Neural progenitor cell (in vitro differentiated cells): ENCODE measurements around the gene CNGA1. TPM values are rescaled to one million over a fixed set of nuclear protein-coding genes. Genes with fewer than 3 reads are reported as not detected.
"Not testable (repeated sequence)": the region's sequence is repeated elsewhere in the genome, so short reads cannot be mapped to it uniquely, and the experiment has no call there.

Experiments
- DNase-seq: peaks from one replicate; pipeline ENCODE4 v3.0.0-alpha.2; 2016; ENCODE audit warnings: low spot score
- H2AFZ ChIP-seq: fragments of 200-600 bp; sonication (generic); replicated peaks from 2 replicates; pipeline ENCODE4 v1.6.1; 2016; ENCODE audit warnings: antibody characterized with exemption
- H3F3A ChIP-seq: fragments of 200-600 bp; sonication (generic); 2 replicates; pipeline ENCODE4 v1.6.1; 2016; ENCODE audit warnings: antibody characterized with exemption, low read depth
- H3K27ac ChIP-seq: fragments of 200-600 bp; sonication (generic); 2 replicates; pipeline ENCODE4 v1.5.1; 2016; ENCODE audit warnings: mild to moderate bottlenecking
- H3K27me3 ChIP-seq: fragments of 200-600 bp; sonication (generic); 2 replicates; pipeline ENCODE4 v1.6.1; 2016; ENCODE audit warnings: mild to moderate bottlenecking, moderate library complexity
- H3K36me3 ChIP-seq: fragments of 200-600 bp; sonication (generic); 2 replicates; pipeline ENCODE4 v1.5.1; 2016
- H3K4me1 ChIP-seq: fragments of 200-600 bp; sonication (generic); 2 replicates; pipeline ENCODE4 v1.6.1; 2016; ENCODE audit warnings: mixed run types
- H3K4me2 ChIP-seq: fragments of 200-600 bp; sonication (generic); 2 replicates; pipeline ENCODE4 v1.6.1; 2016
- H3K4me3 ChIP-seq: fragments of 200-600 bp; sonication (generic); 2 replicates; pipeline ENCODE4 v1.5.1; 2016
- H3K79me2 ChIP-seq: fragments of 200-600 bp; sonication (generic); 2 replicates; pipeline ENCODE4 v1.6.1; 2016; ENCODE audit warnings: low read depth
- H3K9ac ChIP-seq: fragments of 200-600 bp; sonication (generic); 2 replicates; pipeline ENCODE4 v1.6.1; 2016
- H3K9me3 ChIP-seq: fragments of 200-600 bp; sonication (generic); 2 replicates; pipeline ENCODE4 v1.5.1; 2016; ENCODE audit warnings: low read depth
- H4K20me1 ChIP-seq: fragments of 200-600 bp; sonication (generic); 2 replicates; pipeline ENCODE4 v1.6.1; 2016; ENCODE audit warnings: low read depth
- H3K27ac Mint-ChIP-seq: 3 replicates; pipeline ENCODE4 v1.8.0; 2021; ENCODE audit warnings: mixed read lengths
- H3K27me3 Mint-ChIP-seq: 2 replicates; pipeline ENCODE4 v1.8.0; 2022; ENCODE audit warnings: low read depth, mild to moderate bottlenecking, inconsistent platforms, moderate library complexity, mixed read lengths; ENCODE audit not compliant: insufficient read depth
- H3K36me3 Mint-ChIP-seq: 3 replicates; pipeline ENCODE4 v1.8.0; 2021; ENCODE audit warnings: mixed read lengths
- H3K4me1 Mint-ChIP-seq: 3 replicates; pipeline ENCODE4 v1.8.0; 2021; ENCODE audit warnings: mixed read lengths
- H3K4me3 Mint-ChIP-seq: 3 replicates; pipeline ENCODE4 v1.8.0; 2021; ENCODE audit warnings: mild to moderate bottlenecking, moderate library complexity, mixed read lengths
- H3K9me3 Mint-ChIP-seq: 3 replicates; pipeline ENCODE4 v1.8.0; 2020; ENCODE audit warnings: mixed read lengths
- CTCF ChIP-seq: fragments of 200-600 bp; sonication (generic); IDR thresholded peaks from 2 replicates; pipeline ENCODE4 v1.5.1; 2017; ENCODE audit warnings: antibody characterized with exemption, mild to moderate bottlenecking
- EZH2 ChIP-seq: fragments of 200-600 bp; sonication (generic); IDR thresholded peaks from 2 replicates; pipeline ENCODE4 v1.6.1; 2017; ENCODE audit warnings: antibody characterized with exemption, mild to moderate bottlenecking, moderate library complexity
- EZH2phosphoT487 ChIP-seq: fragments of 200-600 bp; sonication (generic); IDR thresholded peaks from 2 replicates; pipeline ENCODE4 v1.6.1; 2017; ENCODE audit warnings: antibody characterized with exemption
- total RNA-seq: library from RNA; depleted of rRNA; stranded (reverse); fragments of >200 nt; gene quantifications from 2 replicates; pipeline ENCODE4 v1.2.3, GENCODE V29; 2015; ENCODE audit warnings: low replicate concordance

CNGA1 gene
- total RNA-seq, 1 donor from 2014 or later, result 0.37 TPM

GRCh38 chr4:48012824-48013223, 3.7 kb downstream of the CNGA1 start:
- no peak overlapping the region for H3K27ac Mint-ChIP-seq
- Histone ChIP-seq H2AFZ (no peak overlapping the region), H3K79me2 (no peaks in the 10 kb centered on the region), H3K4me1 (no peaks in the 10 kb centered on the region), H3K27me3 (peaks cover 11% of the 10 kb centered on the region), H3K9me3 (peaks cover 13% of the 10 kb centered on the region), H3K9ac (no peak overlapping the region), H3K4me2 (no peak overlapping the region), H4K20me1 (no peaks in the 10 kb centered on the region), H3K4me3 (no peak overlapping the region), H3F3A (peaks cover 9% of the 10 kb centered on the region), H3K36me3 (no peaks in the 10 kb centered on the region), H3K27ac (no peak overlapping the region)
- no peak for TF ChIP-seq EZH2
- no peak for TF ChIP-seq CTCF
- no peak for TF ChIP-seq EZH2phosphoT487
- no peaks in the 10 kb centered on the region for H3K36me3 Mint-ChIP-seq
- H3K4me3 Mint-ChIP-seq, result no peak overlapping the region
- peaks cover 34% of the 10 kb centered on the region for H3K9me3 Mint-ChIP-seq
- H3K4me1 Mint-ChIP-seq, result peaks cover 5% of the 10 kb centered on the region
- DNase-seq, result no peak
- peaks cover 20% of the 10 kb centered on the region for H3K27me3 Mint-ChIP-seq

- Mint-ChIP-seq H3K4me1 (peaks cover 2% of the 10 kb centered on the region), H3K9me3 (peaks cover 38% of the 10 kb centered on the region), H3K27ac (no peak overlapping the region), H3K36me3 (no peaks in the 10 kb centered on the region), H3K27me3 (peaks cover 17% of the 10 kb centered on the region), H3K4me3 (no peak overlapping the region)
- Histone ChIP-seq H3F3A (peaks cover 9% of the 10 kb centered on the region), H3K4me3 (no peak overlapping the region), H2AFZ (no peak overlapping the region), H3K79me2 (no peaks in the 10 kb centered on the region), H3K9ac (no peak overlapping the region), H3K27ac (no peak overlapping the region), H3K27me3 (no peaks in the 10 kb centered on the region), H4K20me1 (no peaks in the 10 kb centered on the region), H3K36me3 (no peaks in the 10 kb centered on the region), H3K4me1 (no peaks in the 10 kb centered on the region), H3K4me2 (no peak overlapping the region), H3K9me3 (peaks cover 24% of the 10 kb centered on the region)
- DNase-seq, result no peak
- TF ChIP-seq EZH2, result no peak
- no peak for TF ChIP-seq EZH2phosphoT487
- TF ChIP-seq CTCF, result no peak
Measured at GRCh38 chr4:48011722-48012121, 4.8 kb downstream of the CNGA1 start.

- H4K20me1 ChIP-seq, H3K36me3 Mint-ChIP-seq, H3K4me2 ChIP-seq, H3K27me3 ChIP-seq, H3K4me3 Mint-ChIP-seq, DNase-seq, H3K27ac Mint-ChIP-seq, H2AFZ ChIP-seq, H3K27ac ChIP-seq, H3K36me3 ChIP-seq, H3K79me2 ChIP-seq, H3K9ac ChIP-seq, H3K4me1 Mint-ChIP-seq, H3K4me3 ChIP-seq, H3F3A ChIP-seq, H3K4me1 ChIP-seq: not testable (repeated sequence)
- Mint-ChIP-seq H3K27me3 (peaks cover 14% of the 10 kb centered on the region), H3K9me3 (peaks cover 43% of the 10 kb centered on the region)
- peaks cover 32% of the 10 kb centered on the region for H3K9me3 ChIP-seq
Measured at GRCh38 chr4:48010906-48011305, 5.6 kb downstream of the CNGA1 start.

GRCh38 chr4:48008021-48008596, 8.4 kb downstream of the CNGA1 start:
- H3K9me3 ChIP-seq, result peaks cover 38% of the 10 kb centered on the region
- H3K9me3 Mint-ChIP-seq, result peaks cover 48% of the 10 kb centered on the region
- TF ChIP-seq EZH2phosphoT487 (no peak), CTCF (no peak), EZH2 (no peak)

More at GRCh38 chr4:48008021-48008596, 8.4 kb downstream of the CNGA1 start:
- Histone ChIP-seq H3K27me3 (no peaks in the 10 kb centered on the region), H3K36me3 (no peaks in the 10 kb centered on the region), H3K79me2 (no peaks in the 10 kb centered on the region), H3K9ac (no peak overlapping the region), H3K27ac (no peak overlapping the region), H3K4me2 (no peak overlapping the region), H3F3A (peaks cover 7% of the 10 kb centered on the region), H4K20me1 (no peaks in the 10 kb centered on the region), H3K4me3 (no peak overlapping the region), H3K4me1 (no peaks in the 10 kb centered on the region), H2AFZ (no peak overlapping the region)
- no peaks in the 10 kb centered on the region for H3K27me3 Mint-ChIP-seq
- H3K4me1 Mint-ChIP-seq, result no peaks in the 10 kb centered on the region
- no peaks in the 10 kb centered on the region for H3K36me3 Mint-ChIP-seq
- no peak overlapping the region for H3K4me3 Mint-ChIP-seq
- peak; percentile 50 for DNase-seq
- no peak overlapping the region for H3K27ac Mint-ChIP-seq
